ENCODE data around the gene DNER.

GRCh38 chr2:229456091-229456490 lies 258.3 kb downstream of the DNER start:
- TF ChIP-seq CTCF (IDR thresholded peaks at IDR 0.05) (no peak), EZH2 (IDR thresholded peaks at IDR 0.05; ENCODE audit: borderline replicate concordance, insufficient read depth, low read depth, low read length, poor library complexity, severe bottlenecking) (no peak)
